Measurements from ENCODE around the gene DRG2.
A peak's percentile ranks its signal among the peaks of the same experiment; 100 is the strongest.

DRG2 gene

GRCh38 chr17:18143044-18143936, 55.5 kb downstream of the DRG2 start:
- in situ Hi-C loops (cut with MboI; ENCODE audit: low pct_unique_long_range_greater_than_20kb, low sequenced_read_pairs, unreplicated experiment), result no loop called here
- TF ChIP-seq, protein P1, sequence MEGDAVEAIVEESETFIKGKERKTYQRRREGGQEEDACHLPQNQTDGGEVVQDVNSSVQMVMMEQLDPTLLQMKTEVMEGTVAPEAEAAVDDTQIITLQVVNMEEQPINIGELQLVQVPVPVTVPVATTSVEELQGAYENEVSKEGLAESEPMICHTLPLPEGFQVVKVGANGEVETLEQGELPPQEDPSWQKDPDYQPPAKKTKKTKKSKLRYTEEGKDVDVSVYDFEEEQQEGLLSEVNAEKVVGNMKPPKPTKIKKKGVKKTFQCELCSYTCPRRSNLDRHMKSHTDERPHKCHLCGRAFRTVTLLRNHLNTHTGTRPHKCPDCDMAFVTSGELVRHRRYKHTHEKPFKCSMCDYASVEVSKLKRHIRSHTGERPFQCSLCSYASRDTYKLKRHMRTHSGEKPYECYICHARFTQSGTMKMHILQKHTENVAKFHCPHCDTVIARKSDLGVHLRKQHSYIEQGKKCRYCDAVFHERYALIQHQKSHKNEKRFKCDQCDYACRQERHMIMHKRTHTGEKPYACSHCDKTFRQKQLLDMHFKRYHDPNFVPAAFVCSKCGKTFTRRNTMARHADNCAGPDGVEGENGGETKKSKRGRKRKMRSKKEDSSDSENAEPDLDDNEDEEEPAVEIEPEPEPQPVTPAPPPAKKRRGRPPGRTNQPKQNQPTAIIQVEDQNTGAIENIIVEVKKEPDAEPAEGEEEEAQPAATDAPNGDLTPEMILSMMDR (IDR thresholded peaks at IDR 0.05; ENCODE audit: extremely low read depth, insufficient read depth, missing control alignments), result peak; percentile 33
- DNase-seq (ENCODE audit: low spot score), result no peak

- in situ Hi-C loops (cut with MboI; ENCODE audit: low pct_unique_long_range_greater_than_20kb, low sequenced_read_pairs, unreplicated experiment), result no loop called here
- DNase-seq (ENCODE audit: low spot score), result no peak
- TF ChIP-seq, protein P1 (IDR thresholded peaks at IDR 0.05; ENCODE audit: extremely low read depth, insufficient read depth, missing control alignments), result no peak
Measured at GRCh38 chr17:18144261-18144660, 56.5 kb downstream of the DRG2 start.

GRCh38 chr17:18144855-18145254, 57.1 kb downstream of the DRG2 start:
- no peak for DNase-seq (ENCODE audit: low spot score)
- in situ Hi-C loops (cut with MboI; ENCODE audit: low pct_unique_long_range_greater_than_20kb, low sequenced_read_pairs, unreplicated experiment), result no loop called here
- TF ChIP-seq, protein P1 (IDR thresholded peaks at IDR 0.05; ENCODE audit: extremely low read depth, insufficient read depth, missing control alignments), result no peak

DNA sequence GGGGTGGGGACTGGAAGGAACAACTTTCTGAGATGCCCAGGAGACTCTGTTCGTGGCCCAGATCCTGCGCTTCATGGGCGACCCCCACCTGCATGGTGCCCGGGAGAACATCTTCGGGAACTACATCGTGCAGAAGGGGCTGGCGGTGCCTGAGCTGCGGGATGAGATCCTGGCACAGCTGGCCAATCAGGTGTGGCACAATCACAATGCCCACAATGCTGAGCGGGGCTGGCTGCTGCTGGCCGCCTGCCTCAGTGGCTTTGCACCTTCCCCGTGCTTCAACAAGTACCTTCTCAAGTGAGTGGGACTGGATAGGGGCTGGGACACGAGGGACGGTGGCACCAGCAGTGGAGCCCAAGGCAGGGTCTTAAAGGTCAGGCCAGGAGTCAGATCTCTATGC, 58.1 kb downstream of the DRG2 start:
- TF ChIP-seq, protein P1 (IDR thresholded peaks at IDR 0.05; ENCODE audit: extremely low read depth, insufficient read depth, missing control alignments), result no peak
- DNase-seq (ENCODE audit: low spot score), result no peak
- in situ Hi-C loops (cut with MboI; ENCODE audit: low pct_unique_long_range_greater_than_20kb, low sequenced_read_pairs, unreplicated experiment), result no loop called here

GRCh38 chr17:18146259-18146658, 58.5 kb downstream of the DRG2 start:
- in situ Hi-C loops (cut with MboI; ENCODE audit: low pct_unique_long_range_greater_than_20kb, low sequenced_read_pairs, unreplicated experiment), result no loop called here
- TF ChIP-seq, protein P1 (IDR thresholded peaks at IDR 0.05; ENCODE audit: extremely low read depth, insufficient read depth, missing control alignments), result no peak
- DNase-seq (ENCODE audit: low spot score), result no peak

- TF ChIP-seq, protein P1 (IDR thresholded peaks at IDR 0.05; ENCODE audit: extremely low read depth, insufficient read depth, missing control alignments), result no peak
- in situ Hi-C loops (cut with MboI; ENCODE audit: low pct_unique_long_range_greater_than_20kb, low sequenced_read_pairs, unreplicated experiment), result no loop called here
Measured at GRCh38 chr17:18146980-18147379, 59.2 kb downstream of the DRG2 start.

More at GRCh38 chr17:18146980-18147379, 59.2 kb downstream of the DRG2 start:
- DNase-seq (ENCODE audit: low spot score), result no peak

Data from GM13977 (cell line).